GM10266 (cell line): ENCODE data around the gene TNS1.

Source experiments
- DNase-seq: peaks from one replicate; pipeline ENCODE4 v3.0.0; 2012; ENCODE audit errors: extremely low spot score
- TF ChIP-seq, protein P1 (sequence below): IDR thresholded peaks from 2 replicates; pipeline ENCODE4 v1.5.1; 2012; ENCODE audit warnings: mild to moderate bottlenecking, low read depth; ENCODE audit not compliant: control insufficient read depth, insufficient read depth; ENCODE audit errors: missing control alignments

The TNS1 gene

DNA sequence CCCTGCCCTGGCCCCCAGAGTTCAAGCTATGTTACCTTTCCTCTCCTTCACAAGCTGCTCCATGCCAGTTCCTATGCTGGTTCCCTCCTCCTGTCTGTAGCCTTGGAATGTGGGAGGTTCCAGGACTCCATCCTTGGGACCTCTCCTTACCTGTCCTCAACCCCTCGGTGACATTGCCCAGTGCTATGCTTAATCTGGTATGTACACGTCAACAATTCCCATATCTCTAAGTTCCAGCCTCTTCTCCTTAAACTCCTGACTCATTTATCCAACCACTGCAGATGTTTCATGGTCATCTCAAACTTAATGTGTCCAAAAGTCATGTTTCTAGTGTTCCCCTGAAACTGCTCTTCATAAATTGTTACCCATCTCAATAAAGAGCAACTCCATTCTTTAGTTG is 160.8 kb downstream of the TNS1 start:
- TF ChIP-seq, protein P1, sequence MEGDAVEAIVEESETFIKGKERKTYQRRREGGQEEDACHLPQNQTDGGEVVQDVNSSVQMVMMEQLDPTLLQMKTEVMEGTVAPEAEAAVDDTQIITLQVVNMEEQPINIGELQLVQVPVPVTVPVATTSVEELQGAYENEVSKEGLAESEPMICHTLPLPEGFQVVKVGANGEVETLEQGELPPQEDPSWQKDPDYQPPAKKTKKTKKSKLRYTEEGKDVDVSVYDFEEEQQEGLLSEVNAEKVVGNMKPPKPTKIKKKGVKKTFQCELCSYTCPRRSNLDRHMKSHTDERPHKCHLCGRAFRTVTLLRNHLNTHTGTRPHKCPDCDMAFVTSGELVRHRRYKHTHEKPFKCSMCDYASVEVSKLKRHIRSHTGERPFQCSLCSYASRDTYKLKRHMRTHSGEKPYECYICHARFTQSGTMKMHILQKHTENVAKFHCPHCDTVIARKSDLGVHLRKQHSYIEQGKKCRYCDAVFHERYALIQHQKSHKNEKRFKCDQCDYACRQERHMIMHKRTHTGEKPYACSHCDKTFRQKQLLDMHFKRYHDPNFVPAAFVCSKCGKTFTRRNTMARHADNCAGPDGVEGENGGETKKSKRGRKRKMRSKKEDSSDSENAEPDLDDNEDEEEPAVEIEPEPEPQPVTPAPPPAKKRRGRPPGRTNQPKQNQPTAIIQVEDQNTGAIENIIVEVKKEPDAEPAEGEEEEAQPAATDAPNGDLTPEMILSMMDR = no peak

DNA sequence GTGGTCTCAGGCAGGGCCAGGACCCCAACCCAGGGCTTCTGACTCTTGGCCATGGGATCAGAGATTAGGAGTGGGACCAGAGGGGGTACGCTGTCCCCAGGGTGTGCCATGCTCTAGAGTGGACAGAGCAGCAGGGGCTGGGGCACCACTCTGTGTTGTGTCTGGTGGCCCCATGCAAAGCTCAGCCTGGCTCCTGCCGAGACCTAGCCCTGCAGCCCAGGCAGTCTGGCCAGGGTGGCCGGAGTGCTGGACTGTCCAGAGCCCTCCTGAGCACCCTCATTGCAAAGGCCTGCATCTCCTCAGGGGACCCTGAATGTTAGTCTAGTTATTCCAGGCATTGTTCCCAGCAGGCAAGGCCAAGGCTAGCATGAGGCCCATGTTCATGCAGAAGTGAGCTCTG is 162.3 kb downstream of the TNS1 start:
- no peak for DNase-seq
- TF ChIP-seq, protein P1 = no peak

More for the DNA sequence above, 160.8 kb downstream of the TNS1 start:
- DNase-seq = no peak

DNA sequence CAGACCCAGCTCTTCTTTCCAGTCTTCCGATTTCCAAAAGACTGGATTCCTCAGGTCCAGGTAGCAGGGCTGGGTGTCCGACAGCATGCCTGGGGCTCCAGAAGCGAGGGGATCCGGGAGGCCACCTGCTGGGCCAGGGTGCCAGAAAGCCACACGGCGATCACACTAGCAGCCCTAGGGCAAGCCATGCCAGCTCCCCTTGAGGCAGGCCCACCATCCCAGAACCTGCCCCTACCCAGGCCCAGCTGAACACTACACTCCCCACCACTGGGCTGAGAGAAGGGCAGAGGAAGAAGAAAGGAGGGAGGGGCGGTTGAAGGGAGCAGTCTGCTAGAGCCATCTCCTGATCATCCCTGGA is 163.1 kb downstream of the TNS1 start:
- DNase-seq = no peak
- TF ChIP-seq, protein P1 = no peak

DNA sequence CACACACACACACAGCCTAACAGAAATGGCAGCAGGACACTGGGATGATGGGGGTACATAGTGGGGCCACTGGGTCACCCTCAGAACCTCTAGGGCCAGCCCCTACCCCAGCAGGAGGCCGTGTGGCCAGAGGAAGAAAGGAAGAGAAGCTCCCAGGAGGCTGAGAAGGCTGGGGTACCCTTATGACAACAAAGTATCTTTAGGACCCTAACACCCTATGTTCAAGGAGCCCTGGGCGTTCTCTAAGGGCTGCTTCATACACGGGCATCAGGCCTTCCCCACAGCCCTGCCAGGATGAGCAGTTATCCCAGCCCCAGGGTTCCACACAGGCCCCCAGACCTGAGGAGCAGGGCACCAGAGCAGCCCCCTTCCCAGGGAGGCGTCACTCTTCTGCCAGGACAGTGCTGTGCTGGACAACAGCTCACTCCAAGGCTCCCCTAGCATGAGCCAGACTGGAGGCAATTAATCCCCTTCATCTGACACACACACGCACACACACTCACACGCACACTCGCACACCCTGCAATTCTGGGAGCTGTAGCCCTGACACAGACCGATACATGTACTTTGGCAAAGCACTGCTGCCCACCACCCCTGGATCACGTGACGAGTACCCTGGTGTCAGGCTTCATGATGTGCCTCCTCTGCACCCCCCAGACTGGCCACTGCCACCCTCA is 163.6 kb downstream of the TNS1 start:
- TF ChIP-seq, protein P1 = no peak
- DNase-seq = no peak

DNA sequence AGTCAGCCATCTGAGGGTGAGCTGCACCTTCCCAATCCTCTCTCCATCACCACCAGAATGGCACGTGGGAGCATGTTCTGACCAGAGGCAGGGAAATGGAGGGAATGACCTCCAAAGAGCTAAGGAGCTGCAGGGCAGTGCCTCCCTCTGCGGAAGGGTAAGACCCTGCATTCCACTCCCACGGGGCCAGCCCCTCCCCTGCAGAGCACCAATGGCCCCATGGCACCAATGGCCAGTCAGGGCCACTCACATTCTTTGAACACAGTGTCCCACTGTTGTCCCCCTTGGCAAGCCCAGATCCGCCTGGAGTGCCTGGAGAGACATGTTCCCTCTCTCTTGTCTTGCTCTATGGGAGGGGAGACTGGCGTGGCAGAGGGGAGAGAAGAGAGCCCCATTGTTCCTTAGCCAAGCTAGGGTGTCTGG is 164.4 kb downstream of the TNS1 start:
- TF ChIP-seq, protein P1 = no peak
- no peak for DNase-seq

DNA sequence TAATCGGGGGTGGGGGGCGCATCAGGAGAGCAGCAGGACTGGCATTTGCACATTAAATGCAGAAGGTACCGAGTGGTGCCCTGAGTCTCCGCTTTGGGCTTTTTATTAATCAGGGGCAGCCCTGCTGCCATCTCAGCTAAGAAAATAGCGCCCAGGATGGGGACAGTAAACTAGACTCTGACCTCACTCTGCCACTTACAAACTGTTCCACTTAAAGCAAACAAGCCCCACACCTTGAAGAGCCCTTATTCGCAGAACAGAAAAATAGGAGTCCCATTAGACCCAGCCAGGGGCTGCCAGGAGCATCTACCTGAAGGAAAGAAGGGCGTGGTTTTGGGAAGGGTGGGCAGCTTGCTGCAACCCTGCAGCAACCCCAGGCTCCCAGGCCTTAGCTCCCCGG is 165.3 kb downstream of the TNS1 start:
- no peak for DNase-seq
- TF ChIP-seq, protein P1 = no peak

DNA sequence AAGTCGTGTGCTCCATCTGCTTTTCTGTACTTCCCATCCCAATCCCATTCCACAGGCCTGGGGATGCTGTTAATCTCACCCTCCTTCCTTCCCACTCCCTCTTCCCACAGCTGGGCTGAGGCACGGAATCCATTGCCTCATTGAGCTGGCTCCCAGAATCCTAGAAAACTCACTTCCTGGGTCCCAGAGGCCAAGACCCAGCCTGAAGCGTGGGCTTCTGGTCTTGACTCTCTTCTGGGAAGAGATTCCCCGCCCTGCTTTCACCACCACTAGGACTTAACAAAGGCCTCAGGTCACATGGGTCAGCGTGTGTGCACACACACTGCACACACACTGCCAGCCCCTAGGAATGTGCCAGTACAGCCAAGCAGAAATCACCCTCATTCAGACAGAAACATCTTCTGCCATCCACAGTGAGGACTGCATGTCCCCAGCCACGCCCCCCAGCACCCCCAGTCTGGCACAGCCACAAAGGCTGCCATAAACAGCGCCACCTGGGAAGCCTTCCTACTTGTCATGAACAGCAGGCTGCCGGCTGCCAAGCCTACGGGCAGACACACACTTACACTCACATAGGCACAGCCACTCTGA is 165.8 kb downstream of the TNS1 start:
- no peak for DNase-seq
- TF ChIP-seq, protein P1 = no peak
